Stimulated activated CD4-positive, alpha-beta T cell treated with anti-CD3 and anti-CD28 coated beads, Interleukin-15, amount 100 ng/mL, for 24 hours (primary cell): ENCODE data around the gene NRXN2.
A peak's percentile ranks its signal among the peaks of the same experiment; 100 is the strongest.

ENCODE experiments used
- DNase-seq: peaks from one replicate; pipeline ENCODE4 v3.0.0-alpha.2; 2020

Gene NRXN2

DNA sequence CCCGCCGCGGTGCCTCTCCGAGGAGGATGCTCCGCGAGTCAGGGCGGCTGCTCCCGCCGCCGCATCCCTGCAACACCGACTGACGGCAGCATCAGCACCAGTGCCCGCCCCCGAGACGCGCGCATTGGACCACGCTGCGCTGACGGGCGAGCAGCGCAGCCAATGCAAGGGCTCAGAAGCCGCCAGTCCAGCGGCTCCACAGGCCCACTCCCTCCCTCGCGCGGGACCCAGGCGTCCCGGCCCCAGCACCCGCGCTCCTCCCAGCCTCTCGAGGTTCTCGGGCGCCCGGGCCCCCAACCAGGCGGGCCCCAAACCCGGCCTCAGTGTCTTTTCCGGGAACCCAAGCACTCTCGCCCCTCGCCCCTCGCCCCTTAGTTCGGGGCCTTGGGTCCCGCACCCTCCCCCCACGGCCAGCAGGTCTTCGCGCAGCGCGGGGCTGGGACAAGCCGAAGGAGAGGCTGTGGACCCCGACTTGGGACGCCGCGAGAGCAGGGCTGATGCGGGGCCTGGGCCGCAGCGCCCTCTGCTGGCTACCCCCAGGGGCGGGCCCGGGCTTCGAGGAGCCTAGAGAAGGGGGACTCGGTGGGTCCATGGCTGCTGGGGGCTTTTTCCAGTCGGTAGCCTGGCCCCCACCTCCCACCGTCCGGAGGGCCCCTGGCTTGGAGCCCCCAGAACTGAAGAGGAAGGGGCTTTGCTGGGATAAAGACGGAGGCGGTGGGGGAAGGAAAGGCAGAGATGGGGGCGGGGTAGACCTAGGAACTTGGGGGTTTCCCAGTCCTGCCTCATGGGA, at the start of gene NRXN2:
Gene NRXN2, minus strand, starts transcription at position 81 of the 790 bp plus-strand sequence. CDS start 9,498 bp downstream, outside the sequence.
- DNase-seq, result peak; percentile 93

DNA sequence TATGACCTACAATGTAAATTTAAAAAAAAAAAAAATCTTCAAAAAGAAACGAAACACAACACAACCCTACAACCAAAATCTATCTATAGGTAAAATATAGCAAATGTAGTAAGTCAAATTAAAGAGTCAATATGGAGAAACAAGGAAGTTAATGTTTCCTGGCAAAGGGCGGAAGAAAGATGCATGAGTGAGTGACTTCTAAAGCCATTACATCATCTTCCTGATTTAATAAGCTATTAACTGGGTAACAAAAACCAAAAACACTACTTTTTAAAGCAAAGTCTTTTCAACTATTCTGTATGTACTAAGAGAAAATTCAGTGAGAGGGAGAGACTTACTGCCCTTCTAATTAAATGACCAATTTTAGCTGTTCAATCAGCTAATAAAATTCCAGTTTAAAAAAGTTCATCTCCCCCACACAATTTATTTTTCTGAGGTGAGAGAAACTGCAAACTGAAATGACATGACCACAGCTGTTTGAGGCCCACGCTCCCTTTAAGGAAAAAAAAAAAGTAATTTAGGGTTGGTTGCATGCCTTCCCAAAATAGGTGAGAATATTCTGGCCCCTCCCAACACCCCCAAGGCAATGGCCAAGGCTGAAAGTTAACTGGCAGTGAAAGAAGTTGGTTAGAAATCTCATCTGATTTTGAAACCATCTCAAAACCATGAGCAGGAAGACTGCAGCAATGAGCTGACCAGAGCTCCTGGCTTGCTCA, 49.5 kb upstream of the NRXN2 start:
- DNase-seq, result no peak

DNA sequence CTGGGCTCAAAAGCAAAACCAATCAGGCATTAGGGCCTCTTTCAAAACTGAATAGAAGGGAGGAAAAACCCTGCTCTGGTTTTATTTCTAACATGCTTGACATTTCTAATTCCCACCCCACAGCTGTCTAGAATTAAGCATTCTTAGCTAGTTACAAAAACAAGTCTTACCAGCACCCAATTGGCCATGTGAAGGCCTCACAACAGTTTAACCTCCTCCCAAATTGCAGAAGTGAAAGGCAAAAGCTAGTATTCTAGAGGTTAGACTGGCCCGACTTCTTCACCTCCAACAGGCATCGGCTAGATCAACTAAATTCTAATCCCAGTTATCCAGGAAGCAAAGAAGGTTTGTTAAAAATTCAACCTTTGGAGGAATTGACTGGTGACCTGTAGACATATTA, 48.9 kb upstream of the NRXN2 start:
- no peak for DNase-seq

DNA sequence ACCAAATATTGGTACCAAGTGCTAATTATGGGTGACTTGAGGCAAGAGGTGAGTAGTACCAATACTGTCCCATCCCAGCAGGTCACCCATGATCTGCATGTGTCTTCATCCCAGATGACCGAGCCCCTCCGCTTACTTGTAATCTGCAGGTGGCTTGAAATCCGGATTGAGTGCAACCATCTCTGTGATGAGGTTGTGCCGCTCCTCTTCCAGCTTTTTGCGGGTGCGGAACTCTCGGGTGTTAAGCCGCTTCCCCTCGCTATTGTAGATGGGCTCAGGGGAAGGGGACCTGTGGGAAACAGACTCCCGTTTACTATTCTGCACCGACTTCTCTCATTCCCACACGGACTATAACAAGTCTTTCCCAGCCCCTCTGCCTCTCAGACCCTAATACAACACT, 47.1 kb upstream of the NRXN2 start:
- no peak for DNase-seq

DNA sequence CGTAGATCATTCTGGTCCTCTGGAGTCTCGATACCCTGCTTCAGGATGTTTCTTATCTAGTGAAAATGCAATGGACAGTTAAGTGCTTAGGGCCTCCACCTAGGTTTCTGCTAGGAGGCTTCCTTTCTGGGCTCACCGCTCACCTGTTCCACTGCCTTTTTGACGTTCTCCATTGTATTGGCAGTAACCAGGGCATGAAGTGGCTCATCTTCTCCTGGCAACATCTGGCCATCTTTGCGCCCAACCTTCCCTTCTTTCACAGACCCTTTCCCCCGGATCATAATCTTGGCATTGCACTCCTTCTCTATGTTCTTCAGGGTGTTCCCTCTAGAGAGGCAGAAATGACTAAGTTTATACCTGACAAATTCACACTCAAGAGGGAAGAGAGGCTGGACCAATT, 46.3 kb upstream of the NRXN2 start:
- DNase-seq, result no peak

DNA sequence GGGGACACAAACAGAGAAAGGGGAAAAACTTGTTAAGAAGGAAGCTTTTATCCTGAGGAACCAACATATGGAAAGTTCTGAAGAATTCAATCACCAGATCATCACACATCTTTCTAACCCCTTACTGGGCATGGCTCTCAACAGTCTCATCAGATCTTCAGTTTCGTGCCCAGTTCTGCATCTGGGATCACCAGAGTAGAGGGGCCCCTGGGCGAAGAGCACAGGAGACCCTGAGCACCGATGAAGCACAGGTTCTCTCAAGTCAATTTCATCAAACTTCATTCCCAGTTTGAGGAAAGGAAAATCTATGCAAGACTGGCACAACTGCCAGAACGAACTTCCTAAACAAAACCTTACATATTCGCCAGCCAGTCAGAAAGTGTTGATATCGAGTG, 45.3 kb upstream of the NRXN2 start:
- no peak for DNase-seq

DNA sequence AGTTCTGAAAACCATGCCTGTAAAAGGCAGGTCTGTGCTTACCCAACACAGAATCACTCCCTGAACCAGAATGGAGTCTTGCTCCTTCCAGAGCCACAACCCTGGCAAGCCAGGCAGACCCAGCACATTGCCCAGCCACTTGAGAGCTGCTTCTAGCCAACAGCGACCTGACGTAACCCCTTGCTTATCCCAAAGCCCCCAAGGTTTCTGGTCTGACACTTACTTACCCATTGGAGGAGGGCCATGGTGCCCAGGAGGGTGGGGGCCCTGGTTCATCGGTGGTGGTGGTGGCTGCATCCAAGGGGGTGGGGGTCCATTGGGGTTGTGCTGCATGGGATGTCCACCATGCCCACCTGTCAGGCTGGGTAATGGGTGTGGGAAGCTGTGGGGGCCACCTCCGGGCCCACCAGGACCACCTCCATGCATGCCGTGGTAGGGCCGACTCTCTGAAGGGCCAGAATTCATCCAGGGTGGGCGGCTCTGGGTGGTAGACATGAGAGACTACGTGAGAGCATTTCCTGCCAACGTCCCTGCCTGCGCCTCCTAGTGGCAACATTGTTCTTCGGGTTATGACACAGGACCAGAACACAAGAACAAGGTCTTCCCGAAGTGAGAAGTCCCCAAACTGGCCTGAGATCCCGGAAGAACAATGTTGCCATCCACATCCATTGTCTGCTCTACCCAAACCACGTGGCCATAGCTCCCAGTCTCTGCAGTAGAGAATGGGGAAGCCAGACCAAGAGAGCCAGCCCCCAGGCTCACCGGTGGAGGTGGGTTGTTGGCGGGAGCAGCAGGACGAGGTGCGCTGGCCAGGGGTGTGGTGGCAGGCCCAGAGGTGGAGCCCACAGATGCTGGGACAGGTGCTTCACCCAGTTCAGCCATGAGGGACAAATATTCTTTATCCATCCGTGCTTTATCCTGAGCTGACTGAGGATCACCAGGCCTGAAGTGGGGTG, 44.6 kb upstream of the NRXN2 start:
- peak; percentile 88 for DNase-seq

DNA sequence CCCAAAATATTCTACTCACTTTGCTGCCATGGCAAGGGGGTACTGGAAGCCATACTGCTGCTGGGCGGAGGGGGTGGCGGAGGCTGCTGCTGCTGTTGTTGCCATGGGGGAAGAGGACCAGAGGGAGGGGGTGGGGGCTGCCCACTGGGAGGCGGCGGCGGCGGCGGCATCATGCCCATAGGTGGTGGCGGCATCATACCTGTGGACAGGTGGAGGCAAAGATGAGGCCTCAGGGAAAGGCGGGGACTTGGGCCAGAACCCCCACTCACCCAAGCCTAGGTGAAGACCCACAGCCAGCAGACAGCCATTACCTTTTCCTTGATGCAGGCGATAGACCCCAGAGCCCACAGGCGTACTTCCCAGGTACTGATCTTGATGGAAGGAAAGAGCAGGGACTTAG, 43.9 kb upstream of the NRXN2 start:
- no peak for DNase-seq

DNA sequence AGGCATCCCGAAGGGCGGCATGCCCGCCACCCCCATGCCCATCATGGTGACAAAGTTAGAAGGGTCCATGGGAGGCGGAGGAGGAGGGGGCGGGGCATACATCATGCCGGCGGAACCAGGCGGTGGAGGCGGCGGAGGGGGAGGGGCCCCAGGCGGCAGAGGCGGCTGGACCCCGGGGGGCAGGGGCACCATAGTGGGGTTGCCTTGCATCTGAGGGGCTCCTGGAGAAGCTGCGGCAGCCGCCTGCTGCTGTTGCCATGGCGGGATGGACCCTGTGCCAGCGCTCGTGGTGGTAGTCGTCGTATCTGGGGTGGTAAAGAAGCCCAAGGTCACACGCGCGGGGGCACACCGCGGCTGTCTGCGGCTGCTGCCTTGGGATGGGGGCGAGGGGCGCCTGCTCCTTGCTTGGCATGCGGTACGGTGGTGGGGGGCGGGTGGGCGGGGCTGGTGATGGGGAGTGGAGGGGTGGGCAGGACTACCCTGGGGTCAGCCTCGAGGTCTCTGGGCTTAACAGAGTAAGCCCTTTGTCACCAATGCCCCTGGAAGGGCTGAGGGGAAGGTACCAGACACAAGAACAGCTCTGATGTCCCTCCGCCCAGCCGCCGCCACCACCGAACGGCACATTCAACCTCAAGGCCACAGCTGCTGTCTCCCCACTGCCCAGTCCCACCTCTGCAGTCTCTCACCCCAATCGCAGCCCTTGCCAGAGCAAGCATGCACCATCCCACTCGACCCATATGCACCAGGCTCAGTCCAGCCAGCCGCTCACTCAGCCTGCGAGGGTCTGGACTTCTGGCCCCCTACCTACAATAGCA, 43.1 kb upstream of the NRXN2 start:
- DNase-seq, result peak; percentile 26

DNA sequence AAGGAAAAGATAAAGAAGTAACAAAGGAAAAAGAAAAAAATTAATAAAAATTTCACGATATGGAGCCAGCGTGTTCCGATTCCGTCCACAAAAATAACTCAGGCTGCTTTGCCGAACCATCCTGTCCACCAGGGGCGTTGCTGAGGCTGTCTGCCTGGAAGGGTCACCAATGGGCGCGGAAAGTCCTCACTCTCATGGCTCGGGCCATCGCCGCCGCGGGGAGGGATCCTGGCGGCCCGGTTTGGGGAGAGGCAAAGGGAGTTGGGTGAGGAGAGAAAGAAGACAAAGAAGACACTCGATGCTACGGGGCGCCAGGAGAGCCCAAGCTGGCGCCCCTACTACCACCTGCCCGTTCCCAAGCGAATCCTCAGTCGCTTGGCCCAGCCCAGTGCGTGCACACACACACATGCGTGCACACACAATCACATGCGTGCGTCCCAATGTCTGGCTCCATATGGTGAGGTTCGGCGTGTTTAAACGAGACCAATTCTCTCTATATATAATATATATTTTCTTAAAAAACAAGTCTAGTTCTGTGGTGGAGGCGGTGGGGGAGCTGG, 42.4 kb upstream of the NRXN2 start:
- DNase-seq, result no peak

DNA sequence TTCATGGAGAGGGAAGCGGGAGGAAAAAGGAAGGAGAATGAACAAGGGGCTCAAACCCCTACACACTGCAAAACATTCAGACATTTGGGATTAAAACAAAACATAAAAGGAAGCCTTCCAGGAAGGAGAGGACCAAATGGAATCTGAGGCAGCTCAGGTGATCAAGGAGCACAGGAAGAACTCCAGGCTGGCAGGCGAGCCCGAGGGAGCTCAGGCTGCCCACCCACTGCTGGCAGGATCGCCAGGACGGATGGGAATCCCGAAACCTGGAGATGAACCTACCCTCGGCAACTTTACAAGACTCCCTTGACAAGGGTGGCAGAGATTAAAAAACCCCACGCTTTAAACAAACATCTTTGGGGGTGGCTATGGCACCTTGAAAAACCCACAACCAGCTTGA, 41.8 kb upstream of the NRXN2 start:
- no peak for DNase-seq

DNA sequence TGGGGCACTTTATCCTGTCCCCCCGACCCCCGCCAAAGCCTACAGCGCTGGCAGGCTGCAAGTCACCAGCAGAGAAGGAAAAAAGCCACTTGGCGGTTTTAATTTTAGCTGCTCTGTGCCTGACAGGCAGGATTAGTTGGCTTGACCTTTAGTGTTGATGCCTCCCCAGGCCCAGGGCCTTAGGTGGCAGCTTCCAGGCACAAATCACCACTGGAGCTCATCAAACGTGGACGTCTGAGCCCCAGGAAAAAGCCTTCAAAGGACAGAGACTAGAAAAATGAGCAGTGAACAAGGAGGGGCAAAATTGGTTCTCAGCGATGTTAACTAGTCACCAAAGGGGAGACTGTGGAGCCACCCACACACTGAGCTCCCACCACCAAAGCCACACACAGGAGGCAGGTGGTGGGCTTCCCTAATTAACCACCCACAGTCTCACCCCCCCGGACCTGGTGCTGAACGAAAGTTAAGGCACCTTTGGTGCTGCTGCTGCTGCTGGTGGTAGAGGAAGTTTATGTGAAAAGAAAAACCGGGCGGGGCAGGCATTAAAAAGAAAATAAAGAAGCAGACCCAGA, 41.1 kb upstream of the NRXN2 start:
- peak; percentile 38 for DNase-seq

DNA sequence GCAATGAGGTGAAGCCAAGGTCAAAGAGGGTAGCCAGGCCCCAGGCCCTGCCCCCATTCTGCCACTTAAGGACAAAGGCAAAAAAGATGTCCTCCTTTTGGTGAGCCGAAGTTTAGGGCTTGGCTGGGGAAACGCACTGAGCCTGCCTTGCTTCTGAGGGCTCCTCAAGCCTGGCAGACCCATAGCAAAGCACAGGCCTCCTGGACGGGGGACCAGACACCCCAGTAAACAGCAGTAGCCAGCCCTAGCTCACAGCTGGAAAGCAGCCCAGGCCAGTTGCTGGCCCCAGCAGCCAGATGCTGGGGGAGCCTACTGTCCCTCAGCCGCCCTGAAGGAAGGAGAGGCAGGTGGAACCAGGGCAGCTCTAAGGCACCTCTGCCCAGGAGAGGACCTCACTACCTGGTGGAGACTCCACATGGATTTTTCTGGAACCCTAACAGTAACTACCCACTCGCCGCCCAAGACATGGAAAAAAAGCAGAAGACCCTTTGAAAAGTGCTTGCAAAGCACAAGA, 40.6 kb upstream of the NRXN2 start:
- DNase-seq, result no peak

DNA sequence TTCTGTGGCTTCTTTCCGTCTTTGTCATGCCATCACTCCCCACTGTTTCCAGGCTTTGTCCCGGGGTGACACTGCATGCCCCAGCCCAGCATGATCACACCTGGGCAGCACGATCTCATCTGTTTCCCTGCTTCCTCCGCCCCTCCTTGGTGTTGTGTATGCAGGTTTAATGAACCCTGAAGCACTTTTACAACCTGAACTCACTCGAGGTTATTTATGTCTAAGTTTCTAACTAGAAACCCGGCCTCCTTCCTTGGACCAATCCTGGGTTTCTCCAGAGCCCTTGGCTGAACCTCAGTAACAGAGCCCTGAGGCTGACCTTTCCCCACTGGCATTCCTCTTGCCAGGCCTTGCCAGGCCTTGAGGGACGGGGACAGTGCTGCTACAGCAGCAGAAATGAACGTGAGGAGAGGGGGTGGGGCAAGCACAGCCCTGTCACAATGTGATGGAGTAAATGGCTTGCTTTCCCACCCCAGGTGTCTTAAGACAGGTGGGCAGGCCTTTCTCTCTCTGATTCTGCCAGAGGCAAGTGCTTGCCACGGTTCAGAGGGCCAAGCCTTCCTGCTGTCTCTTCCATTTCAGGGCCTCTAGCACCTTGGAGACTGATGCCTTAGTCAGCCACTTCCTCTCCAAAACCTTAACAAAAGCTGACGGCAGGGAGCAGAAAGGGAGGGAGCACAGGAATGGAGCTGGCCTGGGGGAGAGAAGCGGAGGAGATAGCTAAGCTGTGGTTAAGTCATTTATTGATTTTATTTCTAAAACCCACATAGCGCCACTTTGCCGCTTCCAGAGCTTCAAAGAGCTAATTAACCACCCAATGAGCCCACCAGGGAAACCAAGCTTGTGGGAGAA, 39.9 kb upstream of the NRXN2 start:
- peak; percentile 20 for DNase-seq

DNA sequence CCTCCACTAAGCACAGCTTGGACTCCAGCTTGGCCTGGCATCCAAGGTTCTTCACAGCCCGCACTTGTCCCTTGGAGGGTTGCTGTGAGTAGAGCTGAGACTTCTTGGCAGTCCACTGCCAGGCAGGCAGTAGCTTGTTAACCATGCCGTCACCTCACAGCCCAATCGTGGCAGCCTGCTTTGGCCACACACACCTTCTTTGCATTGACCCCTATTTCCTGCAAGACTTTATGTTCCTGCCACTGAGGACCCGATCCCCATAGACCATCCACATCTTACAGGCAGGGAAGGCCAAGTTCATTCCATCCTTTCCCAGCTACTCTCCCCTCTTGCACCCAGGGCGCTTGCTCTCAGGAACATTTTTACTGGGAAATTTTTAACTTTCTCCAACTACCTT, 39.3 kb upstream of the NRXN2 start:
- DNase-seq, result peak; percentile 28

DNA sequence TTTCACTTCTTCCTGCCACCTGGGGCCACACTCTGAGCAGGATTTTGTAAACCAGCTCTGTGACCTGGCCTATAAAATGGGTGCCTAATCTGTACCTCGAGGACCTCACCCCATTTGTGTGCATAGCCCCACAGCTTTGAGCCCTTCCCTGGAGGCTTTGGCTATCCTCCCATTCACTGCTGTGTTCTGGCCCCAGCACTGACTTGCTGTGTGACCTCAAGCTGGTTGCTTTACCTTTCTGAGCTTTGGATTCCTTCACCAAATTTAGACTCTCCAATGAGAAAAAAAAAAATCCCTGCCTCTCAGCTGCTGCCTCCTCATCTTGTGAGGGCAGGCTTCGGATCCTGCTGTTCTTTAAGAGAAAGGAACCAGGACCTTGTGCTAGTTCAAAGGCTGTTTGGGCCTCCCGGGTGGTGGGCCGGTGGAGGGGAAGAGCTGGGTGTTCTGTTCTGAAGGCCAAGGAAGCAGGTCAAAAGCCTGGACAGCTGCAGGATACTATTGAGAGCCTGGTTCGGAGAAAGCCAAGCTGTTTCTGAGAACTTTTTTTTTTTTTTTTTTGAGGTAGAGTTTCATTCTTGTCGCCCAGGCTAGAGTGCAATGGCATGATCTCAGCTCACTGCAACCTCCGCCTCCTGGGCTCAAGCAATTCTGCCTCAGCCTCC, 37.9 kb upstream of the NRXN2 start:
- no peak for DNase-seq

DNA sequence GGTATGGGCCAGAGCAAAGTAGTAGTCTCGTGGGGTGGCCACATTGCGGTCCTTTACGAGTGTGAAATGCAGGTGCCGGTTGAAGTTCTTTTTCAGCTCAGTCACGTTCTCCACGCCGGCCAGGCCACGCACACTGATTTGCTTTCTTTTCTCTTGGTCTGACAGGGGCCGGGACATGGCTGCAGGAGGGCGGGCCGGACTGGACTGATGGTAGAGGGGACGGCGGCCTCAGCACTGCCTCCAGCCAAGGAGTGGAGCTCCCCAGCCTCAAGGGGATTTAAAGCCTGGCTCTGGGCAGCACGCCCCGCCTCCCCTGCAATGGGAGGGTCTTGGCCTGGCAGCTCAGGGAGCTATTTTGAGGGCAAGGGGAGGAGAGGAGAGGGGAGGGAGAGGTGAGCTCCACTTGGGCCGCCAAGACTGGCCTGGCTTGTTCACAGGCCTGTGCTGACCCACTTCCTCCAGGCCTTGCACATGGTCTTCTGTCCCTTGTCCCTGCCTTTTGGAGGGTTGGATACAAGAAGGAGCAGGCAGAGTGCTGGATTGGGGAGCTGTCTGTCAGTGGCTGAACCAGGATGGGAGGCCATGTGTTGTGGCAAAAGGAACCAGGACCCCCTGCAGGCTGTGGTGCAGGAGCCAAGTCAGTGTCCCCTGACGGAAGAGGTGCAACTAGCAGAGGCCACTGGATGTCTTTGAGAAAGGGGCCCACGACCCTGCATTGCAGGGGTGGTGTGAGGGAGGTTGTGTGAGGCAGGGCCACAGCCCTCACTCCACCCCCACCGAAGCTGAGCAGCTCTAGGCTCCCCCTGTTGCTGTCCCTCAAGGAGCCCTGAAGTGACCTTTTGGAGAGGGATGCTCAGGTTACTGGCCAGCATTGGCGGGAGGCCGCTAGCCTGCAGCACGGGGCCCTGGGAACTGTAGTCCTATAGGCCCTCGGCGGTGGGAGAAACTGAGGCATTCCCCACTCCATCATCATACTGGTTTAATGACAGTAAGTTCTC, 37.0 kb upstream of the NRXN2 start, which contains the start of gene PYGM:
Gene PYGM, minus strand, starts transcription at position 253 of the 998 bp plus-strand sequence. Its CDS starts 76 bp downstream, at position 177.
- DNase-seq, result peak; percentile 27

DNA sequence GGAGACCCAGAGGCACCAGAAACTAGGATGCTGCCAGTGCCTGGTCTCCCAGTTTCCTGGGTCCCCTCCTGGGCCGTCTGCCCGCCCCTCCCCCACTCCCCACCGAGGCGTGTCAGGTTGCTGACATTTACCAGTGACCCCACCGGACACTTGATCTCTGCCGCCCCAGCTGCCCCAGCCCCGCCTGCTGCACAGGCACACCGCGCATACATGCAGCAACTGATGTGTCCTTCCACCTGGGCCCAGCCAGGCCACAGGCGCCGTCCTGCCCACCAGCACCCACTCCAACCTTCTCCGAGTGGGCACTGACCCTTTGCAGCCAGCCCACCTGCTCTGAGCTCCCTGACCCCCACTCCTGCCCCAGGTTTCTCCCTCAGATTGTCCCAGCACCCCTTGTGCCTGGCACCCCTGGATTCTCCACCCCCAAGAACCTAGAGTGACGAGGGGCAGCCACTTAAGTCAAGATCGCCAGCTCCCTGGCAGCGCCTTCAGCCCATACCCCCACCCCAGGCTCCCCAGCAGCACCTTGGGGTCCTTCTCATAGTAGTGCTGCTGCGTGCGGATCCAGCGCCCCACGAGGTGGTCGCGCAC, 36.2 kb upstream of the NRXN2 start:
- no peak for DNase-seq
